ENCODE data around the gene CD6. TPM values are rescaled to one million over a fixed set of nuclear protein-coding genes. Genes with fewer than 3 reads are reported as not detected.

The CD6 gene
- total and polyA plus RNA-seq, 10 of the 15 experiments (the other 5 are each of a cell fraction or from before 2014, with no cell fraction given): 0.37 to 17.6 (median 6.2) TPM

DNA sequence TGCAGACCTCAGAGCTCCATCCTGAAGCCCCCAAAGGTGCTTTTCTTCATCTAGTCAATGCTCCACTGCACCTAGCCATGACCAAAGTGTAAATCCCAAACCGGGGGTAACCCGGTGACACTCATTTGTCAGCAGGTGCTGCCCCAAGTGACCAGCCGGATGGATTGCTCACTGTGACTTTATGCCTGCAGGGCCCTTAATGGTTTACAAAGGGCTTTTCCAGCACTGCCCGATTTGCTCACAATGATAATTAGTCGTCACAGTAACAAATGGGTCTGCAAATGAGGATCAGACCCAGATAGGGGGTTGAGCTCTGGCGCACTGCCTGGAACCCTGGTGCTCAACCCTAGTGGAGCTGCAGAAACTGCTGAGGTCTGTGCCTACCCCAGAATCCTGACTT is 85.1 kb downstream of the CD6 start:
- ATAC-seq (peak; percentile 45), DNase-seq (ENCODE audit: low read depth, low spot score) (peak; percentile 17), FAIRE-seq (no peak)
- Histone ChIP-seq H3K4me2 (ENCODE audit: control insufficient read depth, insufficient read depth) (0 out of 2 replicates have a peak overlapping the region, but pooled peaks have one; percentile 9), H3K36me3 (ENCODE audit: control insufficient read depth in 2 of 2, insufficient read depth in 2 of 2, low read length in 1 of 2) (no peaks in the 10 kb centered on the region), H2AFZ (ENCODE audit: control insufficient read depth, low read depth, low read length) (no peak overlapping the region), H4K20me1 (ENCODE audit: control insufficient read depth, insufficient read depth) (no peaks in the 10 kb centered on the region), H3K27ac (ENCODE audit: control insufficient read depth, insufficient read depth) (no peak overlapping the region), H3K79me2 (ENCODE audit: control insufficient read depth, insufficient read depth, low read length) (no peaks in the 10 kb centered on the region), H3K9me3 (replicated peaks; ENCODE audit: control insufficient read depth, insufficient read depth, low read length) (no peaks in the 10 kb centered on the region), H3K4me1 (ENCODE audit: control insufficient read depth, insufficient read depth, low read length) (peaks cover 17% of the 10 kb centered on the region), H3K4me3 (no peak overlapping the region), H3K9ac (ENCODE audit: control insufficient read depth, insufficient read depth, low read length) (no peak overlapping the region), H3K27me3 (replicated peaks in 1 of 2; ENCODE audit: control insufficient read depth in 2 of 2, insufficient read depth in 2 of 2, low read length in 1 of 2) (no peaks in the 10 kb centered on the region)
- POLR2A ChIA-PET: interaction anchor here (0.5 to 1.7 kb wide), 4 partner anchors 8 to 30 kb away, joined by 4 to 6 read pairs (median 4); no protein-coding TSS in a partner anchor
- 10% methylated on average over 6 of the region's 6 CpGs for WGBS (ENCODE audit: insufficient coverage, insufficient replicate concordance, low lambda C conversion rate, missing lambda C conversion rate)
- in situ Hi-C loops (cut with MboI) (no loop called here), intact Hi-C loops (cut with micrococcal nuclease; ENCODE audit: unreplicated experiment) (no loop called here)
- no TSS peak for BruUV-seq (replicated peaks)
- RAD21 ChIA-PET (ENCODE audit: unreplicated experiment): interaction anchor here (0.8 to 1.4 kb wide), 6 partner anchors 14 to 106 kb away, joined by 3 to 5 read pairs (median 4); no protein-coding TSS in a partner anchor
- CTCF ChIA-PET: interaction anchor here (0.6 to 5.2 kb wide), 8 partner anchors 9 to 215 kb away, joined by 3 to 25 read pairs (median 4); partner anchors contain the start of gene CD6
- SMC1A ChIA-PET (ENCODE audit: uncharacterized antibody, unreplicated experiment): interaction anchor here (0.6 to 2.4 kb wide), 10 partner anchors 9 to 141 kb away, joined by 3 to 15 read pairs (median 4); no protein-coding TSS in a partner anchor
- 0 out of 4 replicates have a peak, but pooled peaks of 1 of the 2 experiments have one; percentile 34 for TF ChIP-seq EP300 (IDR thresholded peaks at IDR 0.05; ENCODE audit: borderline replicate concordance in 1 of 2, control insufficient read depth in 1 of 2, low read depth in 2 of 2, low read length in 2 of 2)
- TF ChIP-seq, protein P1, sequence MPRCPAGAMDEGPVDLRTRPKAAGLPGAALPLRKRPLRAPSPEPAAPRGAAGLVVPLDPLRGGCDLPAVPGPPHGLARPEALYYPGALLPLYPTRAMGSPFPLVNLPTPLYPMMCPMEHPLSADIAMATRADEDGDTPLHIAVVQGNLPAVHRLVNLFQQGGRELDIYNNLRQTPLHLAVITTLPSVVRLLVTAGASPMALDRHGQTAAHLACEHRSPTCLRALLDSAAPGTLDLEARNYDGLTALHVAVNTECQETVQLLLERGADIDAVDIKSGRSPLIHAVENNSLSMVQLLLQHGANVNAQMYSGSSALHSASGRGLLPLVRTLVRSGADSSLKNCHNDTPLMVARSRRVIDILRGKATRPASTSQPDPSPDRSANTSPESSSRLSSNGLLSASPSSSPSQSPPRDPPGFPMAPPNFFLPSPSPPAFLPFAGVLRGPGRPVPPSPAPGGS (IDR thresholded peaks at IDR 0.05; ENCODE audit: borderline replicate concordance, insufficient read depth, low read depth, low read length, poor library complexity, severe bottlenecking): peak; percentile 54
- TF ChIP-seq, protein P2, sequence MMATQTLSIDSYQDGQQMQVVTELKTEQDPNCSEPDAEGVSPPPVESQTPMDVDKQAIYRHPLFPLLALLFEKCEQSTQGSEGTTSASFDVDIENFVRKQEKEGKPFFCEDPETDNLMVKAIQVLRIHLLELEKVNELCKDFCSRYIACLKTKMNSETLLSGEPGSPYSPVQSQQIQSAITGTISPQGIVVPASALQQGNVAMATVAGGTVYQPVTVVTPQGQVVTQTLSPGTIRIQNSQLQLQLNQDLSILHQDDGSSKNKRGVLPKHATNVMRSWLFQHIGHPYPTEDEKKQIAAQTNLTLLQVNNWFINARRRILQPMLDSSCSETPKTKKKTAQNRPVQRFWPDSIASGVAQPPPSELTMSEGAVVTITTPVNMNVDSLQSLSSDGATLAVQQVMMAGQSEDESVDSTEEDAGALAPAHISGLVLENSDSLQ (IDR thresholded peaks at IDR 0.05): no peak
- peak; percentile 30; the same call in 1 of the 2 replicates for TF ChIP-seq PAX5 (IDR thresholded peaks at IDR 0.05; ENCODE audit: borderline replicate concordance, low read depth, low read length)
- peak; percentile 48; the same call in 1 of the 2 replicates for TF ChIP-seq MTA2 (IDR thresholded peaks at IDR 0.05; ENCODE audit: low read depth)
- TF ChIP-seq DPF2 (IDR thresholded peaks at IDR 0.05): 0 out of 2 replicates have a peak, but pooled peaks have one; percentile 27
- TF ChIP-seq ATF7 (IDR thresholded peaks at IDR 0.05; ENCODE audit: low read depth): 0 out of 2 replicates have a peak, but pooled peaks have one; percentile 22
- no peak for TF ChIP-seq ZBTB11 (CRISPR knock-in tag; IDR thresholded peaks at IDR 0.05)
- TF ChIP-seq BCL11A (IDR thresholded peaks at IDR 0.05; ENCODE audit: low read depth, low read length): peak; percentile 60; the same call in 1 of the 2 replicates
- peak; percentile 87 for TF ChIP-seq NR2F1 (conservative IDR thresholded peaks at IDR 0.05)
- peak; percentile 57; the same call in 1 of the 2 replicates for TF ChIP-seq CREM (IDR thresholded peaks at IDR 0.05; ENCODE audit: low read depth)
- peak in 1 of 2 experiments; percentile 51; a peak in 2 of 4 replicates for TF ChIP-seq BHLHE40 (IDR thresholded peaks at IDR 0.05; ENCODE audit: borderline replicate concordance in 1 of 2, low read depth in 2 of 2, low read length in 1 of 2)
- no peak for TF ChIP-seq MEF2A (IDR thresholded peaks at IDR 0.05; ENCODE audit: insufficient read depth, low read depth, low read length)
- TF ChIP-seq, protein P3, sequence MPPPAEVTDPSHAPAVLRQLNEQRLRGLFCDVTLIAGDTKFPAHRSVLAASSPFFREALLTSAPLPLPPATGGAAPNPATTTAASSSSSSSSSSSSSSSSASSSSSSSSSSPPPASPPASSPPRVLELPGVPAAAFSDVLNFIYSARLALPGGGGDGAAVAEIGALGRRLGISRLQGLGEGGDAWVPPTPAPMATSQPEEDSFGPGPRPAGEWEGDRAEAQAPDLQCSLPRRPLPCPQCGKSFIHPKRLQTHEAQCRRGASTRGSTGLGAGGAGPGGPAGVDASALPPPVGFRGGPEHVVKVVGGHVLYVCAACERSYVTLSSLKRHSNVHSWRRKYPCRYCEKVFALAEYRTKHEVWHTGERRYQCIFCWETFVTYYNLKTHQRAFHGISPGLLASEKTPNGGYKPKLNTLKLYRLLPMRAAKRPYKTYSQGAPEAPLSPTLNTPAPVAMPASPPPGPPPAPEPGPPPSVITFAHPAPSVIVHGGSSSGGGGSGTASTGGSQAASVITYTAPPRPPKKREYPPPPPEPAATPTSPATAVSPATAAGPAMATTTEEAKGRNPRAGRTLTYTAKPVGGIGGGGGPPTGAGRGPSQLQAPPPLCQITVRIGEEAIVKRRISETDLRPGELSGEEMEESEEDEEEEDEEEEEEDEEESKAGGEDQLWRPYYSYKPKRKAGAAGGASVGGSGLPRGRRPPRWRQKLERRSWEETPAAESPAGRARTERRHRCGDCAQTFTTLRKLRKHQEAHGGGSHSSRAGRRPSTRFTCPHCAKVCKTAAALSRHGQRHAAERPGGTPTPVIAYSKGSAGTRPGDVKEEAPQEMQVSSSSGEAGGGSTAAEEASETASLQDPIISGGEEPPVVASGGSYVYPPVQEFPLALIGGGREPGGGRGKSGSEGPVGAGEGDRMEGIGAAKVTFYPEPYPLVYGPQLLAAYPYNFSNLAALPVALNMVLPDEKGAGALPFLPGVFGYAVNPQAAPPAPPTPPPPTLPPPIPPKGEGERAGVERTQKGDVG (CRISPR knock-in tag; IDR thresholded peaks at IDR 0.05): no peak
